Ascending aorta (tissue), 2 donors: ENCODE results near the gene MYL10. TPM values are rescaled to one million over a fixed set of nuclear protein-coding genes. Genes with fewer than 3 reads are reported as not detected.

Source experiments
- DNase-seq, 2 donors: peaks; one replicate each; pipeline ENCODE4 v3.0.0-alpha.2; 2019; ENCODE audit warnings: low spot score in 2 of 2
- H3K27ac ChIP-seq, 2 donors: fragments of 200-600 bp; sonication (generic); one replicate each; pipeline ENCODE4 v1.5.1; 2016 to 2017; ENCODE audit warnings: mild to moderate bottlenecking in 1 of 2
- H3K27me3 ChIP-seq: fragments of 200-600 bp; sonication (generic); one replicate; pipeline ENCODE4 v1.5.1; 2017
- H3K36me3 ChIP-seq, 2 donors: fragments of 200-600 bp; sonication (generic); one replicate each; pipeline ENCODE4 v1.5.1; 2016
- H3K4me1 ChIP-seq, 2 donors: fragments of 200-600 bp; sonication (generic); one replicate each; pipeline ENCODE4 v1.5.1; 2016 to 2017; ENCODE audit warnings: mild to moderate bottlenecking in 1 of 2
- H3K4me3 ChIP-seq, 2 donors: fragments of 200-600 bp; sonication (generic); one replicate each; pipeline ENCODE4 v1.5.1; 2016 to 2017; ENCODE audit warnings: mild to moderate bottlenecking in 1 of 2
- H3K9me3 ChIP-seq, 2 donors: fragments of 200-600 bp; sonication (generic); one replicate each; pipeline ENCODE4 v1.5.1; 2016
- intact Hi-C: fragments of 100-400 bp; cut with DNase I; formaldehyde crosslinking; loops from one replicate; pipeline ENCODE4 v1.15.1; 2023
- total RNA-seq: library from RNA; depleted of rRNA; stranded (reverse); fragments of >200 nt; gene quantifications from one replicate; pipeline ENCODE4 v1.1.0, GENCODE V29; 2016
- TF ChIP-seq, protein P1 (sequence below), 3 experiments: fragments of 200-600 bp in 2 of 3; fragments of 450-650 bp in 1 of 3; sonication (generic) in 2 of 3; IDR thresholded peaks; one replicate each; pipeline ENCODE4 v1.5.1; 2016 to 2019; ENCODE audit warnings: antibody characterized with exemption in 3 of 3, mild to moderate bottlenecking in 1 of 3, moderate library complexity in 1 of 3

MYL10 gene
- total RNA-seq, 1 donor from 2014 or later, result not detected

DNA sequence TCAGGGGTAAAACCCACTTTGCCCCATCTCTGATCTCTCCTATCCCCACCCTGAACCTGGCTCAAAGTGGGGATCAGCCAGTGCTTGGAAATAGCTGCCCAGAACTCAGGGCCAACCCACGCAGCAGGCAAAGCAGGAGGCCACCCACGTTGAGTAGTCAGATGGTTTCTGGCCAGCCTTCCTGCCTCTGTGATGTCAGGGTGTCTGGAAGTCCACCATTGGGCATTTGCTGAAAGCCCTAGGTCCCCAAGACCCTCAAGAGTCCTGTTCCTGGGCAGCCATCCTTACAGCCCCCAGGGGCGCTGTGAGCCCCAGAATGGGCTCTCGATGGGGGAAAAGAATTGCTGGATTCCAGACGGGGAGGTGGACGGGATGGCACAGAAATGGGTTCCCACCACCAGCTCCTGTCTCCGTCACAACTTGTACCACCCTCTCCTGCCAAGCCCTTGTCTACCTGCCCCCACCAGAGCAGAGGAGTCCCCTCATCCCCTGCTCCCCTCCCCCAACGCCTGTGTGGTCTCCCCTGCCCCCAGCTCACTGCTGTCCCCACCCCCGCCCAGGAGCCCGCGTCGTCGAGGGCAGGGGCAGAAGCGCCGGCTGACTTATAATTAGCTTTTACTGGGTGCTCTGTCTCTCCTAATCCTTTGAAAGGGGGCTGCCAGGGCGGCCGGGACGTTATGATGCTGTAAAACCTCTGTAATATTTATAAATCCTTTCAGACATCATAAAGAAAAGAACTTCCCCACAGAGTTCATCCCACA, 3.9 kb downstream of the MYL10 start:
- no peaks in the 10 kb centered on the region for H3K27me3 ChIP-seq
- no peak overlapping the region for H3K27ac ChIP-seq
- no peaks in the 10 kb centered on the region for H3K9me3 ChIP-seq
- H3K4me3 ChIP-seq, result no peak overlapping the region
- TF ChIP-seq, protein P1, sequence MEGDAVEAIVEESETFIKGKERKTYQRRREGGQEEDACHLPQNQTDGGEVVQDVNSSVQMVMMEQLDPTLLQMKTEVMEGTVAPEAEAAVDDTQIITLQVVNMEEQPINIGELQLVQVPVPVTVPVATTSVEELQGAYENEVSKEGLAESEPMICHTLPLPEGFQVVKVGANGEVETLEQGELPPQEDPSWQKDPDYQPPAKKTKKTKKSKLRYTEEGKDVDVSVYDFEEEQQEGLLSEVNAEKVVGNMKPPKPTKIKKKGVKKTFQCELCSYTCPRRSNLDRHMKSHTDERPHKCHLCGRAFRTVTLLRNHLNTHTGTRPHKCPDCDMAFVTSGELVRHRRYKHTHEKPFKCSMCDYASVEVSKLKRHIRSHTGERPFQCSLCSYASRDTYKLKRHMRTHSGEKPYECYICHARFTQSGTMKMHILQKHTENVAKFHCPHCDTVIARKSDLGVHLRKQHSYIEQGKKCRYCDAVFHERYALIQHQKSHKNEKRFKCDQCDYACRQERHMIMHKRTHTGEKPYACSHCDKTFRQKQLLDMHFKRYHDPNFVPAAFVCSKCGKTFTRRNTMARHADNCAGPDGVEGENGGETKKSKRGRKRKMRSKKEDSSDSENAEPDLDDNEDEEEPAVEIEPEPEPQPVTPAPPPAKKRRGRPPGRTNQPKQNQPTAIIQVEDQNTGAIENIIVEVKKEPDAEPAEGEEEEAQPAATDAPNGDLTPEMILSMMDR (IDR thresholded peaks at IDR 0.05), result no peak
- H3K36me3 ChIP-seq, result no peaks in the 10 kb centered on the region
- DNase-seq, result no peak
- intact Hi-C loops, result no loop called here
- no peaks in the 10 kb centered on the region for H3K4me1 ChIP-seq

DNA sequence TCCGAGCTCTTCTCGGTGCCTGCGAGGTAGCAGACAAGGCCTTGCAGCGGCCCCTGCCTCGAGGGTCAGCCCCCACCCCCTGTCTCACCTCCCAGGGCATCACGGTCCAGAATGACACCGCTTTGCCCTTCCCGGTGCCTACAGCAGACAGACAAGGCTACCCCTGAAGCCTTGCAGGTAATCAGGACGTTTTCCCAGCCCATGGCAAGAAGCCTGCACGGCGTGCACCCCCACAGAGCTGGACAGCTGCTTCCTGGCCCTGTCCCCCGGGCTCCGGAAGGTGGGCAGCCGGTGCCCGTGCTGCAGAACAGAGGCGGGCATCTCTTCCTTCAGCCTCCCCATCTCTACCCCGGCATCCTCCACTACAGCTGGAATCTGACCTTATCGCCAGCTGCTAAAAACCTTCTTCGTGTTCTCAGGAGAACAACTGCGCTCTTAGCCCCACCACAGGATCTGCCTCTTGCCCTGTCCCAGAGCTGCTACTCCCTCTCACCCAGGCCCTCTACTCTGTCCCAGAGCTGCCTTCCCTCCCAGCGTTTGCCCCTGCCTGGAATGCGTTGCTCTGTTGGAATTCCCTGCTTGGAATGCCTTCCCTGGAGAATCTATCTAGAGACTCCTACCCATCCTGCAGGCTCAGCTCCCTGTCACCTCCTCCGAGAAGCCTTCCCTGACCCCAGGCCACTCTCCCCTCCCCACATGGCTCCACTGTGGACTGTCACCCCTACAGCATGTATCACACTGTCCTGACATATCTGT, 4.7 kb downstream of the MYL10 start:
- H3K4me1 ChIP-seq, result no peaks in the 10 kb centered on the region
- H3K27ac ChIP-seq, result no peak overlapping the region
- no peaks in the 10 kb centered on the region for H3K27me3 ChIP-seq
- no peak for DNase-seq
- TF ChIP-seq, protein P1 (IDR thresholded peaks at IDR 0.05), result no peak
- intact Hi-C loops, result no loop called here
- H3K36me3 ChIP-seq, result no peaks in the 10 kb centered on the region
- H3K4me3 ChIP-seq, result no peak overlapping the region
- H3K9me3 ChIP-seq, result no peaks in the 10 kb centered on the region

DNA sequence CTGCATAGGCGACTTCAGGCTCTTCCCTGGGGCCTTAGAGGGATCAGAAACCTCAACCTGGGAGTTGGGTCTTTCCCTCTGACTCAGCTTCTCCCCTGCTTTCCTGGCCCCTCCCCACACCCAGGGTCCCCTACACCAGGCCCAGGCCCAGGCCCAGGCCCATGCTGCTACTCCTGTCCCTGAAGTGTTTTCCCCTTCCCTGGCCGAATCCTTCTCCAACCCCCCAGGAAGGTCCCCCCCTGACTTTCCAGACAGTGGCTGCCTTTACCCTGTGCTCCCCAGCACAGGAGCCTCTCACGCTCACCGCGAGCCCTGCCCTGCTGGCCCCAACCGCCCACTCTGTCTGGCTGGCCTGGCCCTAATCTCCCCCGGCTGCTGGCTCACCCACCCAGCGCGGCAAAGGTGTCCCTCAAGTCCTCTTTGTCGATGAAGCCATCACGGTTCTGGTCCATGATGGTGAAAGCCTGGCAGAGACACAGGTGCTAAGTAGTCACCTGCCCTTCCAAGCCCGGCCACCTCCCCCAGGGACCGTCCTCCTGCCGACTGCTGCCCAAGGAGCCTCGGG, 6.4 kb downstream of the MYL10 start:
- H3K4me3 ChIP-seq, result no peak overlapping the region
- intact Hi-C loops, result no loop called here
- TF ChIP-seq, protein P1 (IDR thresholded peaks at IDR 0.05), result no peak
- H3K4me1 ChIP-seq, result no peaks in the 10 kb centered on the region
- H3K9me3 ChIP-seq, result no peaks in the 10 kb centered on the region
- DNase-seq, result no peak
- H3K27ac ChIP-seq, result no peak overlapping the region
- no peaks in the 10 kb centered on the region for H3K27me3 ChIP-seq
- H3K36me3 ChIP-seq, result no peaks in the 10 kb centered on the region

DNA sequence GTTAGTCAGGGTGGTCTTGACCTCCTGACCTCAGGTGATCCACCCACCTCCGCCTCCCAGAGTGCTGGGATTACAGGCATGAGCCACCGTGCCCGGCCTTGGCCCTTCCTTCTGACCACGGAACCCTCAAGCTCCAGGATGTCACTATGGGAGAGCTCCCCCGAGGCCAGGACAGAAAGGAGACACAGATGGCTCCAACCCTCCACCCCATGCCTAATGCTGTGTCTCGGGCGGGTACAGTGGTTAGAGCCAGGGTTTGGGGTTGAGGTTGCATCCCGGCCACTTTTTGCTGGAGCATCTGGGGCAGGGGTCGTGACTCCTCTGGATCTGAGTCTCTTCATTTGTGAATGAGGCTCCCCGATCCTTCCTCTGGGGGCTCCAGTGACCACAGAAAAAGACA, 8.1 kb downstream of the MYL10 start:
- Histone ChIP-seq H3K36me3 (no peaks in the 10 kb centered on the region), H3K27me3 (no peaks in the 10 kb centered on the region), H3K4me3 (no peak overlapping the region), H3K9me3 (no peaks in the 10 kb centered on the region), H3K27ac (no peak overlapping the region), H3K4me1 (no peaks in the 10 kb centered on the region)
- TF ChIP-seq, protein P1 (IDR thresholded peaks at IDR 0.05), result no peak
- no peak for DNase-seq
- intact Hi-C loops, result no loop called here

DNA sequence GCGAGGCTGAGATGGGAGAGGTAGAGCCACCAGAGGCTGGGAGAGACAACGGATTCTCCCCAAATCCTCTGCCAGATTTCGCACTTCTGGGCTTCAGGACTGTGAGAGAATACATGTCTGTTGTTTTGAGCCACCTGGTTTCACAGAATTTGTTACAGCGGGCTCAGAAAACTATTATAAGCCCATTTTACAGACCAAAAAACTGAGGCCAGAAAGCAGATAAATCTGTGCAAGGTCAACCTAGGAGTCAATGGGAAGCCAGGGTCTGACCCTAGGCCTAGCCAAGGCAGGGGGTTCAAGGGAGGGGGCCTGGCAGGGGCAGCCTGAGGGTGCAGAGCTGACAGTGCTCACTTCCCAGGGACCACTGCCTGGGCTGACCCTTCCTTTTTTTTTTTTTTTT, 8.7 kb downstream of the MYL10 start:
- H3K36me3 ChIP-seq, result no peaks in the 10 kb centered on the region
- TF ChIP-seq, protein P1 (IDR thresholded peaks at IDR 0.05), result no peak
- H3K4me3 ChIP-seq, result no peak overlapping the region
- peaks cover 0 to under 1% of the 10 kb centered on the region in 2 donors for H3K4me1 ChIP-seq
- no peak for DNase-seq
- H3K27ac ChIP-seq, result no peak overlapping the region
- no peaks in the 10 kb centered on the region for H3K9me3 ChIP-seq
- H3K27me3 ChIP-seq, result no peaks in the 10 kb centered on the region
- intact Hi-C loops, result no loop called here
